IMR-90 (cell line): Measurements from ENCODE around the gene KCNQ5. TPM values are rescaled to one million over a fixed set of nuclear protein-coding genes. Genes with fewer than 3 reads are reported as not detected.

Experiments
- ATAC-seq: fragments of 200-7000 bp; cut with Tn5 transposase; 2 replicates; pipeline ENCODE4 v1.9.1; 2020; ENCODE audit warnings: low read depth, mild to moderate bottlenecking, moderate library complexity
- BruUV-seq: library from RNA; stranded (reverse); fragments of 400-500 nt; replicated peaks from 2 replicates; lab custom pipeline; 2021; lab: Mats Ljungman, UMichigan
- CTCF ChIA-PET: fragments of 300-600 bp; formaldehyde crosslinking; extraction: SDS; loops from one replicate; lab custom pipeline; 2021; ENCODE audit warnings: antibody characterized with exemption; lab: Yijun Ruan, JAX
- POLR2A ChIA-PET: fragments of 300-600 bp; sonication (Branson Sonifier 250); formaldehyde crosslinking; loops from one replicate; lab custom pipeline; 2022; ENCODE audit warnings: antibody characterized with exemption; ENCODE audit not compliant: unreplicated experiment; lab: Charles Lee
- DNase-seq: peaks from one replicate; pipeline ENCODE4 v3.0.0; 2013
- H2AFZ ChIP-seq: replicated peaks from 2 replicates; pipeline ENCODE3; 2013; ENCODE audit warnings: low read length, mild to moderate bottlenecking; ENCODE audit not compliant: poor library complexity
- H2AK5ac ChIP-seq: 2 replicates; pipeline ENCODE4 v1.6.1; 2013; ENCODE audit warnings: low read depth, low read length, inconsistent platforms
- H2AK9ac ChIP-seq: replicated peaks from 2 replicates; pipeline ENCODE3; 2013; ENCODE audit warnings: mild to moderate bottlenecking, low read depth, low read length, moderate library complexity; ENCODE audit not compliant: poor library complexity
- H2BK120ac ChIP-seq: 2 replicates; pipeline ENCODE4 v1.6.1; 2013; ENCODE audit warnings: low read depth, low read length, inconsistent platforms
- H2BK15ac ChIP-seq: 3 replicates; pipeline ENCODE4 v1.6.1; 2013; ENCODE audit warnings: low read depth, low read length, inconsistent platforms
- H2BK20ac ChIP-seq: 2 replicates; pipeline ENCODE4 v1.6.1; 2013; ENCODE audit warnings: low read depth, mild to moderate bottlenecking, inconsistent platforms, low read length, moderate library complexity
- H2BK5ac ChIP-seq: 2 replicates; pipeline ENCODE4 v1.6.1; 2013; ENCODE audit warnings: mild to moderate bottlenecking, low read depth, low read length, inconsistent platforms; ENCODE audit not compliant: poor library complexity, severe bottlenecking
- H3K14ac ChIP-seq: replicated peaks from 2 replicates; pipeline ENCODE4 v1.6.1; 2013; ENCODE audit warnings: low read depth, low read length, inconsistent platforms
- H3K18ac ChIP-seq: 2 replicates; pipeline ENCODE4 v1.6.1; 2013; ENCODE audit warnings: low read depth, low read length, control low read depth
- H3K23ac ChIP-seq: 2 replicates; pipeline ENCODE4 v1.6.1; 2013; ENCODE audit warnings: low read depth, low read length, inconsistent platforms
- H3K27ac ChIP-seq: 2 replicates; pipeline ENCODE4 v1.5.1; 2013; ENCODE audit warnings: mild to moderate bottlenecking, control low read depth, low read length; ENCODE audit not compliant: insufficient read depth
- H3K27me3 ChIP-seq: 2 replicates; pipeline ENCODE4 v1.6.1; 2013; ENCODE audit warnings: low read length; ENCODE audit not compliant: control insufficient read depth, insufficient read depth
- H3K36me3 ChIP-seq: 2 replicates; pipeline ENCODE4 v1.6.1; 2013; ENCODE audit warnings: low read length, mixed read lengths; ENCODE audit not compliant: control insufficient read depth, insufficient read depth
- H3K4ac ChIP-seq: 2 replicates; pipeline ENCODE4 v1.6.1; 2013; ENCODE audit warnings: low read depth, low read length, inconsistent platforms
- H3K4me1 ChIP-seq: 2 replicates; pipeline ENCODE4 v1.6.1; 2013; ENCODE audit warnings: low read length, mixed read lengths; ENCODE audit not compliant: control insufficient read depth, insufficient read depth
- H3K4me2 ChIP-seq: 2 replicates; pipeline ENCODE4 v1.6.1; 2013; ENCODE audit warnings: low read depth, mild to moderate bottlenecking, control low read depth, low read length, moderate library complexity
- H3K4me3 ChIP-seq: 2 replicates; pipeline ENCODE4 v1.5.1; 2013; ENCODE audit warnings: low read depth, mild to moderate bottlenecking, control low read depth, low read length, moderate library complexity; ENCODE audit not compliant: insufficient read depth
- H3K56ac ChIP-seq: 2 replicates; pipeline ENCODE4 v1.6.1; 2013; ENCODE audit warnings: low read length, inconsistent platforms; ENCODE audit not compliant: insufficient read depth; ENCODE audit errors: extremely low read depth
- H3K79me1 ChIP-seq, 2 experiments: 2 replicates each; pipeline ENCODE4 v1.6.1; 2013; ENCODE audit warnings: low read length in 2 of 2, inconsistent platforms in 1 of 2, low read depth in 1 of 2
- H3K9ac ChIP-seq: 2 replicates; pipeline ENCODE4 v1.6.1; 2013; ENCODE audit warnings: low read depth, low read length, control low read depth
- H3K9me1 ChIP-seq: 2 replicates; pipeline ENCODE4 v1.6.1; 2013; ENCODE audit warnings: low read length, inconsistent platforms; ENCODE audit not compliant: insufficient read depth
- H3K9me3 ChIP-seq: 2 replicates; pipeline ENCODE4 v1.6.1; 2013; ENCODE audit warnings: low read length; ENCODE audit not compliant: control insufficient read depth, insufficient read depth
- H4K20me1 ChIP-seq: 2 replicates; pipeline ENCODE4 v1.6.1; 2013; ENCODE audit warnings: low read length, inconsistent platforms; ENCODE audit not compliant: insufficient read depth
- H4K5ac ChIP-seq: 2 replicates; pipeline ENCODE4 v1.6.1; 2013; ENCODE audit warnings: mild to moderate bottlenecking, low read depth, low read length, control low read depth
- H4K8ac ChIP-seq, 2 experiments: 2 replicates each; pipeline ENCODE4 v1.6.1; 2013; ENCODE audit warnings: low read depth in 2 of 2, low read length in 2 of 2, control low read depth in 1 of 2, inconsistent platforms in 1 of 2
- H4K91ac ChIP-seq: 2 replicates; pipeline ENCODE4 v1.6.1; 2013; ENCODE audit warnings: low read depth, low read length, inconsistent platforms; ENCODE audit not compliant: insufficient read depth
- BHLHE40 ChIP-seq: fragments of 150-350 bp; IDR thresholded peaks from 2 replicates; pipeline ENCODE4 v1.6.1; 2016; ENCODE audit warnings: mild to moderate bottlenecking, low read depth, low read length
- MAFK ChIP-seq: IDR thresholded peaks from 2 replicates; pipeline ENCODE4 v1.6.1; 2012; ENCODE audit warnings: low read depth, low read length, improper control_type of control experiment
- MAZ ChIP-seq: IDR thresholded peaks from 2 replicates; pipeline ENCODE4 v1.6.1; 2012; ENCODE audit warnings: low read depth, mild to moderate bottlenecking, low read length, improper control_type of control experiment, moderate library complexity, borderline replicate concordance
- RAD21 ChIP-seq: IDR thresholded peaks from 2 replicates; pipeline ENCODE4 v1.6.1; 2012; ENCODE audit warnings: low read length, improper control_type of control experiment
- WGBS, 2 experiments: methylation state at CpG; one replicate each; pipeline versions ENCODE4 v1.1.5 to v1.1.7; 2013; ENCODE audit warnings: missing lambda C conversion rate in 2 of 2; ENCODE audit not compliant: insufficient read length in 1 of 2; ENCODE audit errors: extremely low coverage in 2 of 2; 5-methylcytosine and 5-hydroxymethylcytosine counted together
- dilution Hi-C: fragments of 300-500 bp; cut with HindIII; formaldehyde crosslinking; loops from one replicate; pipeline ENCODE4 v1.14.3; 2018; ENCODE audit warnings: low sequenced_read_pairs; ENCODE audit not compliant: unreplicated experiment
- in situ Hi-C: fragments of 300-500 bp; cut with MboI; formaldehyde crosslinking; loops from 3 replicates; pipeline ENCODE4 v1.14.3; 2019; ENCODE audit warnings: low sequenced_read_pairs, inconsistent platforms, mixed read lengths
- intact Hi-C: fragments of 100-400 bp; cut with micrococcal nuclease; formaldehyde crosslinking; loops from 2 replicates; pipeline ENCODE4 v1.10.0; 2022
- polyA plus RNA-seq, 3 experiments: library from polyadenylated mRNA; depleted of rRNA; stranded (reverse); fragments of >200 nt; gene quantifications; 2 replicates each; pipeline ENCODE4 v1.2.3, GENCODE V29; 2012; ENCODE audit warnings: low replicate concordance in 1 of 3
- total RNA-seq: library from RNA; depleted of rRNA; stranded (reverse); fragments of >200 nt; gene quantifications from 2 replicates; pipeline ENCODE4 v1.2.3, GENCODE V29; 2012

Gene KCNQ5
- total and polyA plus RNA-seq, 2 of the 4 experiments (the other 2 are of a cell fraction) = 0.75 to 1.3 TPM

DNA sequence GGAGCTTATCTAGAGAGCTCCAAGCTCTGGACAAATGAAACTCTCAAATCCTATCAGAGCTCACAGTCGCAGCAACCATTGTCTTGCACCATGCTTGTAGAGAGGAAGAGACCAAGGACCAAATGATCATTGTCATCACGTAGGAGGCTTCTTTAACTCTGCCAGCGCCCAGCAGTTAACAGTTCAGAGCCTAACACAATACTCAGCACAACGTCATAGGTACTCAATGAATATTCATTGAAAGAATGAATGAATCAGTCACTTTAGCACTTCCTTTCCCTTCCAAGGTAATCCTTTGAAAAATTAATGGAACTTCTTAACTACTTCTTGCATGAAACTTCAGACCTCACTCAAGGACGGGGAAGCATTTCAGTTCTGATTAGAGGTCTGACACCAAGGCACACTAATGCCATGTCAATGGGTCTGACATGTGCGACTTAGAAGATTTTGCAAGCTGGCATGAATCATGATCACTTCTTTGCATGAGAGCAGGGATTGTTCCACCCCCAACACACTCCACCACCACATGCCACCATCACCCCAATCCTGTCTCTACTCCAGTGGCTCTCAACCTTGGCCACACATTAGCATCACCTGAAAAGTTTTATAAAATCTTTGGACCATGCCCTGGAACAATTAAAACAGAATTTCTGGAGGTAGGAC lies 558.3 kb downstream of the KCNQ5 start:
- intact Hi-C loops = loop anchor here (2.0 to 10.0 kb wide), 5 partner anchors 49 to 1035 kb away; no protein-coding TSS in a partner anchor

More for the DNA sequence above, 558.3 kb downstream of the KCNQ5 start:
- H3K23ac ChIP-seq = peak overlapping the region; percentile 1; the same call in 1 of the 2 replicates
- peak; percentile 25 for DNase-seq
- H2AK5ac ChIP-seq = no peak overlapping the region
- ChIA-PET CTCF (interaction anchor here (0.8 kb wide), 1 partner anchor 596 kb away, joined by 3 read pairs; no protein-coding TSS in a partner anchor), POLR2A (interaction anchor here (0.6 kb wide), 1 partner anchor 769 kb away, joined by 3 read pairs; no protein-coding TSS in a partner anchor)
- H3K18ac ChIP-seq = no peak overlapping the region
- H3K9ac ChIP-seq = no peak overlapping the region
- H4K8ac ChIP-seq = no peak overlapping the region
- 0 out of 2 replicates have a peak, but pooled peaks cover 2% of the 10 kb centered on the region for H3K4me1 ChIP-seq
- H3K4me2 ChIP-seq = peak overlapping the region; percentile 91
- no peaks in the 10 kb centered on the region for H3K36me3 ChIP-seq
- H2BK5ac ChIP-seq = no peak overlapping the region
- WGBS, 2 experiments = 64% methylated on average over 3 of the region's 6 CpGs; no CpG with 5 or more reads in 1 of the 2 experiments
- peak overlapping the region; percentile 2; the same call in 1 of the 2 replicates for H2BK120ac ChIP-seq
- H3K9me3 ChIP-seq = no peaks in the 10 kb centered on the region
- H2AFZ ChIP-seq = no peak overlapping the region
- in situ Hi-C loops = loop anchor here (5.0 kb wide), 1 partner anchor 768 kb away; no protein-coding TSS in a partner anchor
- TF ChIP-seq MAFK = peak; percentile 54
- no peak for TF ChIP-seq RAD21
- 0 out of 2 replicates have a peak, but pooled peaks have one; percentile 2 for TF ChIP-seq BHLHE40
- no peak for TF ChIP-seq MAZ
- H3K27me3 ChIP-seq = peaks cover 2% of the 10 kb centered on the region
- H3K9me1 ChIP-seq = 0 out of 2 replicates have a peak, but pooled peaks cover 3% of the 10 kb centered on the region
- no TSS peak for BruUV-seq
- H3K56ac ChIP-seq = no peak overlapping the region
- no peaks in the 10 kb centered on the region for H3K79me1 ChIP-seq
- dilution Hi-C loops = no loop called here
- H2BK20ac ChIP-seq = no peak overlapping the region
- H3K4ac ChIP-seq = no peak overlapping the region; the same call in 1 of the 2 replicates
- peak overlapping the region; percentile 29 for H3K14ac ChIP-seq
- no peak overlapping the region for H4K5ac ChIP-seq
- 0 out of 2 replicates have a peak, but pooled peaks have one; percentile 8 for ATAC-seq
- H3K4me3 ChIP-seq = no peak overlapping the region; the same call in 1 of the 2 replicates
- H4K20me1 ChIP-seq = no peaks in the 10 kb centered on the region
- H2BK15ac ChIP-seq = no peak overlapping the region
- no peak overlapping the region for H3K27ac ChIP-seq
- H4K91ac ChIP-seq = no peak overlapping the region
- no peak overlapping the region for H2AK9ac ChIP-seq
